Measurements from ENCODE around the gene TCFL5.

The TCFL5 gene

GRCh38 chr20:62809530-62810428 is 51.8 kb downstream of the TCFL5 start:
- ATAC-seq (no peak), DNase-seq (no peak)

GRCh38 chr20:62808211-62808865 is 53.3 kb downstream of the TCFL5 start:
- DNase-seq: peak; percentile 86

GRCh38 chr20:62807444-62808210 is 54.0 kb downstream of the TCFL5 start:
- ATAC-seq (no peak), DNase-seq (no peak)

More at GRCh38 chr20:62808211-62808865, 53.3 kb downstream of the TCFL5 start:
- ATAC-seq: peak; percentile 35

- no peak for DNase-seq
- no peak for ATAC-seq
Measured at GRCh38 chr20:62806383-62807050, 55.1 kb downstream of the TCFL5 start.

- ATAC-seq (no peak), DNase-seq (no peak)
Measured at GRCh38 chr20:62805711-62806382, 55.8 kb downstream of the TCFL5 start.

GRCh38 chr20:62805155-62805710 is 56.4 kb downstream of the TCFL5 start:
- peak; percentile 35 for ATAC-seq
- DNase-seq: peak; percentile 43

- DNase-seq: peak; percentile 81
- peak; percentile 48 for ATAC-seq
Measured at GRCh38 chr20:62804627-62805154, 56.9 kb downstream of the TCFL5 start, which contains the start of gene OGFR. OGFR (plus strand) TSS chr20:62804835; CDS start chr20:62804860, 25 bp downstream.

- peak; percentile 4 for ATAC-seq
- no peak for DNase-seq
Measured at GRCh38 chr20:62804021-62804626, 57.5 kb downstream of the TCFL5 start.

- no peak for DNase-seq
- no peak for ATAC-seq
Measured at GRCh38 chr20:62802026-62802712, 59.5 kb downstream of the TCFL5 start.

- no peak for ATAC-seq
- DNase-seq: no peak
Measured at GRCh38 chr20:62801284-62802010, 60.2 kb downstream of the TCFL5 start.

- ATAC-seq (no peak), DNase-seq (no peak)
Measured at GRCh38 chr20:62800314-62801259, 61.0 kb downstream of the TCFL5 start.

GRCh38 chr20:62799873-62800272 is 61.7 kb downstream of the TCFL5 start:
- DNase-seq (no peak), ATAC-seq (no peak)

GRCh38 chr20:62799459-62799858 is 62.2 kb downstream of the TCFL5 start:
- DNase-seq: no peak

GRCh38 chr20:62799036-62799435 is 62.6 kb downstream of the TCFL5 start:
- DNase-seq (no peak), ATAC-seq (no peak)

More at GRCh38 chr20:62799459-62799858, 62.2 kb downstream of the TCFL5 start:
- ATAC-seq: no peak

- DNase-seq (no peak), ATAC-seq (no peak)
Measured at GRCh38 chr20:62797671-62798532, 63.7 kb downstream of the TCFL5 start.

- ATAC-seq (no peak), DNase-seq (no peak)
Measured at GRCh38 chr20:62796699-62797491, 64.7 kb downstream of the TCFL5 start.

All from stimulated activated naive CD8-positive, alpha-beta T cell treated with anti-CD3 and anti-CD28 coated beads, Interleukin-15, Interleukin-2, amounts not matched to agents 100 U/mL and 50 U/mL, for 24 hours (primary cell).